Neural cell (in vitro differentiated cells): ENCODE results near the gene ZCCHC18. TPM values are rescaled to one million over a fixed set of nuclear protein-coding genes. Genes with fewer than 3 reads are reported as not detected.

Experiments used
- polyA plus RNA-seq: library from polyadenylated mRNA; depleted of rRNA; stranded (reverse); fragments of >200 nt; gene quantifications from 2 replicates; pipeline ENCODE4 v1.2.3, GENCODE V29; 2014

The ZCCHC18 gene
- polyA plus RNA-seq, 1 donor from 2014 or later = 70.0 TPM

Other genes with a start within 250 kb of the ZCCHC18 start
- gene TMSB15B, start 149.9 kb upstream of the ZCCHC18 start, polyA plus RNA-seq = 128 and 133 TPM in 2 replicates
- gene H2BW1, start 98.8 kb upstream of the ZCCHC18 start, polyA plus RNA-seq = not detected in 2 replicates
- not detected in 2 replicates for gene H2BW2, start 72.6 kb upstream of the ZCCHC18 start, polyA plus RNA-seq
- gene TMSB15C, start 36.3 kb upstream of the ZCCHC18 start, polyA plus RNA-seq = 38.0 and 53.2 TPM in 2 replicates
- 4.8 and 6.6 TPM in 2 replicates for gene SLC25A53, start 44.5 kb downstream of the ZCCHC18 start, polyA plus RNA-seq
- gene FAM199X, start 53.9 kb downstream of the ZCCHC18 start, polyA plus RNA-seq = 37.4 and 38.2 TPM in 2 replicates
- gene ESX1, start 142.4 kb downstream of the ZCCHC18 start, polyA plus RNA-seq = not detected in 2 replicates